ENCODE data around the gene ANKH.

The ANKH gene

DNA sequence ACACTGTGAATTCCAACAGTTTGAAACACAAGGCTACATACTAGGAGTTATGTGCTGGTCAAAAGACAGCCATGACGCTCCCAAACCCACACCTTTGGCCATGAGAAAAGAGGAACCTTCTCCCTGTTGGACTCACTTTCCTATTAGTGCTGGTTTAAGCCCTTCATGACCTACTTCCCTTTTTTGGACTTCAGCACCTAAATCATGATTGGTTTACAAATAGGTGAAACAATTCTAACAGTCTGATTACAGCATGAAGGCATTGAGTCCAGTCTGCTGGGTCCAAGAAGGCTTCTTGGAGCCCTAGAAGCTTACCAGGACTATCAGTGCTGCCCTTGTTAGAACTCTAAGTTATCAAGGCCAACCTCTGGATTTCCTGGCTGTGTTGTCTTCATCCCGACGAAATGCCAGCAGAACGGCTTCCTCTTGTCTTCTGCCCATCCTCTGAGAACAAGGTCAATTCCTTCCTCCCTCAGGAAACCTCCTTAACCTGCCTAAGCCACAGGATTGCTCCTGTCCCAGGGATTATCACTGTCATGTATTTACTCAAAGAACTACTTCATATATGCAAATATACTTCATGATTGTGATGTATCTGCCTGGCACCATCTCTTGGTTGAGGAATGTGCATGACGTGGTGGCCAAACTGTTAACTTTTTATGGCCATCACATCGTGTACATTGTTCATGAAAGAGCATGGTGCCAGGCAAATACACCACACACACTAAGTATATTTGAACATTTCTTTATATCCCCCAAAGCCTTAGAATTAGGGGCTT is 83.6 kb downstream of the ANKH start:
- DNase-seq, result no peak

DNA sequence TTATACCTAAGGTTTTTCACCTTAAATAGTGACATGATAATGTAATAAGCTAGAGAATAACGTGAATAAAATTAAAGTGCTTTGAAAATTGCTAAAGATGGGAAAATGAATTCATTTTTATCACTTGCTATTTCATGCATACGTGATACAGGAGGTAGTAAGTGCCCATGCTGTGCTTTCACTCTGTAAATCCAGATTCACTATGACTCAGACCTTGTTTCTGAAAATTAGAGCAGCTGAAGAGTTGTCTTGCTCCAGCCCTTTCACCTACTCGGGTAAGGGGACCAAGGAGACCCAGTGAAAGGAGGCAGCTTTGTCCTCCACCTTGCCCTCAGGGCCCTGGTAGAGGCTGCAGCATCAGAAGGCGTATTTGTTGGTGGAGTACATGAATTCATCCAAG is 87.9 kb downstream of the ANKH start:
- no peak for DNase-seq

DNA sequence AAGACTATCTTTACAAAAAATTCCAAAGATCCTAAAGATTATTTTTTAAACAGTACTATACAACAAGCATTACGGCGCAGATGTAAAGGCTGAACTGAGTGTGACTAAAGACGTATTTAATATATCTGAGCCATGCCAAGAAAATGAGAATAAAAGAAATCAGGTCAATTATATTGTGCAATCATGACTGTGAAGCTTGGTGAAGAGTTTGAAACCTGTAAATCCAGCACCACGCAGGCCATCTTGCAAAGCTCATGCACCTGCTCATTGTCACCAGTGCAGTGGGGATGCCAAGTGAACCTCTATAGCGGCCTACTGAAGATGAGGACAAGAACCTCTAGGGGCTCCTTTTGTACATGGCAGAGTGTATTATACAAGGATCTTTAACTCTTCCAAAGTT is 89.0 kb downstream of the ANKH start:
- no peak for DNase-seq

DNA sequence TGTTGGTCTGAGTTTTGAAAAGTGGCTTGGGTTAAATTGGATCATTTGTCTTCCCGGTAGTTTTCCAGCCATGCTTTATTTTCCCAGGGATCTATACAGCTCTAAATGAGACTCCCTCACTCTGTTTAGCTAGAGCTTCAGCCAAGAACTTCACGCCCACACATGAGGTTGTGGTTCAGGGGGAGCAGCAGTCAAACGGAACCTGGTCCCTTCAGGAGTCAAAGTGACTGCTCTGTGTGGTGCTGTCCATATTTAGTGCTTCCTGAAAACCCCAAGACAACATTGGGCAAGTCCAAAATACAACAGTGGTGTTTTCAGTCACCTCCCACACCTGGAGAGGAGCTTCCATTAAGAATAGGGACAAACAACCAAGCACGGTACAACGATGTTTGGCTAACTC is 90.5 kb downstream of the ANKH start:
- no peak for DNase-seq

DNA sequence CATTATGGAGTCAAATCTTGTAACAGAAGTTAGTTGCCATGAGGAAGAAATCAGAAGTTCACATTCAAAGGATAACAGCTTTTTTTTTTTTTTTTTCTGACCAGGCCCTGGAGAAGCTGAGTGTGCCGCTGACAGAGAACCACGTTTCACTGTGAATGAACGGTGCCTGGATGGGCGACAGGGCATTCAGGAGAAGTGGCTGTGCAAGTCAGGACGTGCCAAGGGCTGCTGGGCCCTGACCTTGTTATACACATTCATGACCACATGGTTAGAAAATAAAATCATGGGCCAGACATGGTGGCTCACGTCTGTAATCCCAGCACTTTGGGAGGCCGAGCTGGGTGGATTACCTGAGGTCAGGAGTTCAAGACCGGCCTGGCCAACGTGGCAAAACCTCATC is 91.6 kb downstream of the ANKH start:
- no peak for DNase-seq

DNA sequence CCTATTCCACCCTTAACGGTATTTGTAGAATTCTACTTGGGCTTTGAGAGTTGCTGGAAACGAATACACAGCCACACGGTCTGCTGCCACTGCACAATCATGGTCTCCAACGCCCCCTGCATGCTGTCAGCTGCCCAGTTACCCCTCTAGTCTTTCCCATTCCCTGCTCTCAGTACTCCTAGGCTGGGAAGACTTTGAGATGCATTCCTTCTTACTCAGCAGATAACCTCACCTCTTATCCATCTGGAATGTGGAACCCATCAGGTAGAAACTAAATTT is 92.8 kb downstream of the ANKH start:
- no peak for DNase-seq

DNA sequence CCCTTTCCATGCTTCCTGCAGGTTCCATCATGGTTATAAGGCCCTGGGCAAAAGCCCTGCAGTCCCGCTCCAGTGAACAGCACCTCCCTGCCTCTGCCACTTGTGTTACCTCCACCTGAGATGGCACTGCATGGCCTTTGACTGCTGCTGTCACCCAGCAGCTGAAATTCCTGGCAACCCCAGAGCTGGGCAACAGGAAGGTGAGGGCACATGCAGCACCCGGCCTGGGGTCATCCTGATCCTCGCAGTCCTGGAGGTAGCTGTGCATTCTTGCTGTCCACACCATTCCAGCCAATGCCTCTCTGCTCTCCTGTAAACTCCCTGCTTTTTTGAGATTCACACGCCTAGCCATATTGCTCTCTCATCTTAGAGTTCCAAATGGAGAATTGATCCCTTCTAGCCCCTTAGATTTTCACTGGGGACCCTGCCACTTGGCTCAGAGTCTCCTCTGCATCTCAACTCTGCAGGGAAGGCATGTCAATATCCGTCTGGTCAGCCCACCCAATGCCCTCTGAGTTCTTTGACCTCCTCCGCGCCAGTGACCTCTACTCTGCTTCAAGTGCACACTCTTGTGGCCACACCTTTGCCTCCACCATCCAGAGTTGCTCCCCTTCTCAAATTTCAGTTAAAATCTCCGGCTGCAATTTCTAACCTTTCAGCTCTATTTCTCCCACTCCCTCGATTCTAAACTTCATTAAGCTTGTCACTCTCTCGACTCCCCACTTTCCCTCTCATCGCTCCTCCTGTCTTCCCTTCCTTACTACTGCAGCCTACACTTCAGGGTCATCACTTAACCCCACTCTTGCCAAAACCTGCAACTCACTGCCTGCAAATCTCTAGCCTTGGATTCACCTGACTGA is 93.4 kb downstream of the ANKH start:
- DNase-seq, result no peak

DNA sequence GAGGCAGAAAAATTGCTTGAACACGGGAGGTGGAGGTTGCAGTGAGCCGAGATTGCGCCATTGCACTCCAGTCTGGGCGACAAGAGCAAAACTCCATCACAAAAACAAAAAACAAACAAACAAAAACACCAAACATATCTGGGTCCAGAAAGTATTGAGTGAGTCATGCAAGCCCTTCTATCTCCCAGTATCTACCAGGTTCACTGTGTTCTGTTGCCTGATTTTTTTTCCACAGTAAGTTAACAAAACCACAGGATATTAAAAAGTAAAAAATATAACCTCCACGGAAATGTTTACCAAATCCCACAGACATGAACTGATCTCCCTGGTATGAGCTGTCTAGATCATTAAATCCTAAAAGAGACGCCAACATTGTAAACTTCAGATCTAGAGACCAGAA is 94.4 kb downstream of the ANKH start:
- DNase-seq, result no peak

DNA sequence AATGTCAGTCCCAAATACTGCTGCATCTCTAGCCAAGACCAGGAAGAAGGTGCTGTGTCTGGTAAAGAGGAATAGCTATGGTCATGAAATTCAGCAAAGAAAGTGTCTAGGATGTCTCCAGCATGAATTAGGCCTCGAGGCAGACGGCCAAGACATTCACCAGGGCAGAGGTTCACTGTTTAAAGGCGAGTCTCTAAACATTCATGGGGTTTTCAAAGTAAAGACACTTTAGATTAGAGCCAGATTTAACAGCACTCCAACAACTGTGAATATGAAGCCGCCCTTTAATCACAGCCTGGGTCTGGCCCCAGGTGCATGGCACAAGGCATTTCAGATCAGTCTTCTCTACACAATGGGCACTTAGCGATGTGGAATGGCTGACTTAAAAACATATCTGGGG is 95.0 kb downstream of the ANKH start:
- no peak for DNase-seq

DNA sequence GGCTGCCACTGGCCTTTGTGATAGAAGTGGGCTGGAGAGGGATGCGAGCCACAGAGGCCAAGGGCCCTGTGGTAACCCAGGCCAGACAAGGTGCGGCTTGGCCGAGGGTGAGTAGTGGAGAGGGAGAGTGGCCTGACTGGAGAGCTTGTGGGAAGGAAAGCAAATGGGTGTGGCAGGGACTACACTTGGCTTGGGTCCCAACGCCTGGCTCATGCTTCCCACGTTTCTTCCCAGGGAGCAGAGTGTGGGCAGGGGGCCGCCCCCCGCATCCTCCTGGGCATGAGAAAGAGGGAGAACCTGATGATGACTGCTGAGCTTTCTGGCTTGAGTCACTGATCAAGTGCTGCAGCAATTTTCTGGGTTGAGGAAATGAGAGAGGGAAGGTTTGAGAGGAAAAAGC is 95.7 kb downstream of the ANKH start:
- DNase-seq, result no peak

DNA sequence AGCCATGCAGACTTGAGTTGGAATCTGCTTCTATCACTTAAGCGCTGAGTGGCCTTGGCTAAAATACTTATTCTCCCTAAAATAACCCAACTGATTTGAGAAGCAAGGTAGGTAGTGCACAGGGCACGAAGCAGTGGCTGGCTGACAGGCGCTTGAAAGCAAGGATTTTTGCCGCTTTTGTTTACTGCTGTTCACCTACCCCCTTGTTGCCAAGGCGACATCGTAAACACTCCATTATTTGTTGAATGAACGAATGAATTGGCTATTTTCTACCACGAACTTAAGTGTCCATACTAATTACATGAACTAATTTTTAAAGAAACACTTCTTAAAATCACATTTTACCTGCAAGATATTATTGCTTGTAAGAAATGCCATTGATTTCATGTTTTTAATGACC is 98.0 kb downstream of the ANKH start:
- no peak for DNase-seq

DNA sequence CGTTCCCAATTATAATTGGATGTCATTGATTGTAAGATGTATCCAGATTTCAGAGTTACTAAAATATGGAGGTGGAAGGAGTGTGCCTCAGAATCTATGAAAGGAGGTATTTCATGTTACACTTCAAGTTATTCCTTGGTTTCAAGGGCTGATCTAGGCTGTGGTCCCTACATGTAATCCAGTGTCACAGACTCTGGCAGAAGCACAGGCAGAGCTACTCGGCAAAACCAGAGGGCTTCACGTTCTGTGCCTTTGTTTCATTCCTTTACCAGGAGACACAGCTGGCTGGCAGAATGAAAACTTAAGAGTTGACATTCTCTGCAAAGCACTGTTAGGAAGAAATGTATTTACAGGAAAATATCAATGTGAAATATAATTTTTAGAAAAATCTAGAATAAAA is 99.6 kb downstream of the ANKH start:
- DNase-seq, result no peak

DNA sequence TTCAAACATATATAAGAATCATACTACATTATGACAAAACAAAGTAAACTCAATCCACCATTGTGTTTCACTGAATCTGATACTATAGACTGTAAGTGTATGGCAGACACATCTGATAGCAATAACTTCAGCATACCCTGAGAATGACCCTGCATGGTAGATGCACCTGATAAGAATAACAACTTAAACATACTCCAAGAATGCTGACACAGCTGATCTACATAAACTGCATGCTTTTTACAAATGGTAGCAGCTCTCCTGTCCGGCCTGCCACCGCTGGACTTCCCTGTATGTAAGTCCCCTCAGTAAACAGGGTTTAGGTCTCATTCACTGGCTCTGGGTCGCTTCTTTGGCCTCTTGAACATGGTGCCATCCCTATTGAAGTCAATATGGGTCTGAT is 100.4 kb downstream of the ANKH start:
- DNase-seq, result no peak

DNA sequence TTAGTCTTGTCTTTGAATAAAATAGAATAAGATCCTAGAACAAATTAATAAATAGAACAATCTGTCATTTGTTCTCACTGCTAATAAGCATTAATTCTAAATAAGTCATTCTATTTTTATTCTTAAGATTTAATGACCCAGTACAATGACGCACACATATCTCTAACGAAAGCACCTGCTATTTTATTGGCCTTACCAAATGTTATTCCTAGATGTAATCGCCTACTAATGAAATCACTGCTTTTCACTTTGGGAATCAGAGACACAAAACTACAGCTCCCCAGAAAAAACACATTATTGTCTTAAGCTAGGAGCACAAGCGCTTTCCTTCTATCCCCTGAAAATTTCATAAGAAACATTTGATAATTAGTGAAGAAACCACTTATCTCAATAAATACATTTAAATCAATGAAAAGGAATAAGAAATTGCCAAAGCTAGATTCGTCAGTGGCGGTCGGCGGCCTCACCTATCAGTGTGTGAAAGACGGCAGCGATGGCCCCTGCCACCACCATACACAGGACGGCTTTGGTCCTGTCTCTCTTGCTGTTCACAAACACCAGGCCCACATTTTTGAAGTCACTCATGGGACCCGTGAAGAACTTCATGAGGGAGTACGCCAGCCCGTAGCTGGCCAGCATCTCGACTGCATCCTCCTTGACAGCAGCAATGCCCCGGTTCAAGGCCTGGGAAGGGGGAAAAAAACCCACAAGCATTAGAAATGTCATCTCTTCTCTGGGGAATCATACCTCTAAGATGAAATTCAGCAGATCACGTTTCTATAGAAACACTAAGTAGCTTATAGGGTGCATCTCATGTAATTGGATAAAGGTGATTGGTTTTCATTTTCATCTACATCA is 102.8 kb downstream of the ANKH start:
- DNase-seq, result no peak

DNA sequence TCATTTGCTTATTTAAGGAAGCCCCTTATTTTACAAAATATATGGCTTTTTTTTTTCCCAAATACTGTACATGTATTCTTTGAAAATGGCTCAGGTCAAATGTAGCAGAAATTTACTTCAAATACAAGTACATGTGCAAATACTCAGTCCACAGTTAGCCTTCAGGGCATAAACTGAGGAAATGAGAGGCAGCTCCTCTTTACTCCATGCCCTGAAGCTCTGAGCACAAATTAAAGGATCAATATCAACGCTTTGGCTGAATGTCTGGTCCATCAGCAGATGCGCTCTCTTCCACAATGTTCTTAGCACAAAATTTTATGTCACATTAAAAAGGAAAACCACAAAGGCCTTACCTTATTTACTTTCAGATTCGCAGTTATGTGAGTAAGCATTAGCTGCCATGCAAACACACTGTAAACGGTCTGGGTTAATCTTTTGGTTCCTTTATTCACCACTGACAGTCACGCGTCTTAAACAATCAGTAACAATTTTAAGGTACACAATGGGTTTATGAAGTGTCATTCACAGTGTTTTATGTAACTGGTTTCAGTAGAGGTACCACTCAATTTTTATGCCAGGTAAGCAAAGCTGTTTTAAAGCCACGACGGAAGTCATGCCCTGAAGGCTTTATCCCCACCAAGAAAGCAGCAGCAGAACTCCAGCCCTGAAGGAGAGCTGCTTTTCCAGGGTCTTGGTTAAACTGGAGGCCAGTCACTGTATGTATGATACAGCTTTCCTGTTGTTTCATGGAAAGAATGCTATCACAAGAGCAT is 103.7 kb downstream of the ANKH start:
- no peak for DNase-seq

DNA sequence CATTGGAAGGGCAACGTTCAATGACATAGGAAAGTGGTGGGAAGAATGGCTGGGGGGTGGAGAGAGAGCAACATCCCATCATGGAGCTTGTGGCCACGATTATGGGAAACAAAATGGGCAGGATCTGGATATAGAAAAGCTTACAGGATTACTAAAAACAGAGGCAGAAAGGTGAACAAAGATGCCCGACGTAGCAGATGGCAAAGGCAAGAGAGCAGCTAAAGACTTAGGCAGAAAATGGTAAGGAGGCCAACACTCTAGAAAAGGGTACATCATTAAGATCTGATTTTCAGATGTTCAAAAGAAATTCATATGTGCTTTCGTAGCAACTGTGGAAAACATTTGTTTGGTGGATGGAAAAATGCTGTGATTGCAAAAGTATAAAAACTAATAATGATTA is 104.5 kb downstream of the ANKH start:
- DNase-seq, result no peak

DNA sequence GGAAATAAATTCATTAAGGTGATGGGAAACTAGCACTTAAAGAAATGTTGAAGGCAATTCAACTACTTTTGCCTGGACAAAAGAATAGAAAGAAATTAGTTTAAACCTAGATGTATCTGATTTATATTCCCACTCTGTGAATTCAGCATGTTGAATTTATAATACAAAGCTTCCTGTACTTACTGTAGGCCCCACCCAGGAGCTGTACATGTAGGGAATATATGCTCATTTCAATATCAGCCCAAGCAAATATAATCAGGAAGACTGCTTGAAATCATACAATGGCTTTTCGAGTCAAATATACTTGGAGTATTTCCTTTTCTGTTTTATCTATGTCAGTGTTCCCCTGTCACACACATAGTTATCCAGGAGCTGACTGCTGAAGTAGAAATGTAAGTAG is 105.0 kb downstream of the ANKH start:
- no peak for DNase-seq

DNA sequence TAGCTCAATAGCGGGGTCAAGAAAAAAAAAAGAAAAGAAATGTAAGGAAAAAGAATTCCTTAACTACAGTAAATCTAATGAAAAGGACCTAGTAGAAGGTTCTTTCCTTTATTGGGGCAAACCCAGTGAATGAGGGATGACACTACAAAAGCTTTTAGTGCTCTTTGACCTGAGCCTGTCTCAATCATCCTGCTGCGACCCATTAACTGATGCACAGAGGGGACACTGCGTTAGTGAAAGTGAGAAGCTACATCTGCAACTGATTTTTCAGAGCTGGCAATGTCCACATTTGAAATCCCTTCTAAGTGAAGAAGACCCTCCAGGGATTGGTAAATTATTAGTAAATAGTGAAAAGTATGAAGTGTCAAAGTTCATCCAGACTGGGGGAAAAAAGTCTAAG is 106.0 kb downstream of the ANKH start:
- DNase-seq, result no peak

DNA sequence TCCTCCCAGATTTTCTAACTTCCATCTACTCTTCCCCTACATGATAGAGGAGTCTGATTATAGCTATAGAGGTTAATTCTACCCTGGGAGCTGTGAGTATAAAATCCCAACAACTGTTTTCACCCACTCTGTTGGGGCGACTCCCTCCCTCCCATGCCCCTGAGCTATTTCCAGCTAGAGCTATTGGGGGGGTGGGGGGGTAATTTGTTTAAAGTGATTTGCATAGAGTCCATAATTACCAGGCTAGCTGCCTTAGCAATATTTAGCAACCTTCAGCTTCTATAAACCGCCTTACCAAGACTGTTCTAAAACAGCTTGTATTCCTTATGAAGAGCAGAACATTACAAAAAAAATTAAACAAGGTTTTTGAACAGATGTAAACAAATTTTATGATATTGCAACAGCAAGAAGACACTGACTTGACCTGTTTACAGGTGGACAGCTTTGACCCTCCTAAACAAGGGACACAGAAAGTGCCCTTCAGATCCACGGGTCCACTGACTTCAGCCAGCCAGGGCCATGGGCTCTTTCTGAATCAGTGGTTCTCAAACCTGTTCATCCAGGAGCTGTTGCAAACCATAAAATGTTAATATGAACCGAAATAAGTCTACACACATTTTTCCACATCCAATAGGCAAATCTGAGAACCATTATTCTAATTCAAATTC is 108.9 kb downstream of the ANKH start:
- no peak for DNase-seq

DNA sequence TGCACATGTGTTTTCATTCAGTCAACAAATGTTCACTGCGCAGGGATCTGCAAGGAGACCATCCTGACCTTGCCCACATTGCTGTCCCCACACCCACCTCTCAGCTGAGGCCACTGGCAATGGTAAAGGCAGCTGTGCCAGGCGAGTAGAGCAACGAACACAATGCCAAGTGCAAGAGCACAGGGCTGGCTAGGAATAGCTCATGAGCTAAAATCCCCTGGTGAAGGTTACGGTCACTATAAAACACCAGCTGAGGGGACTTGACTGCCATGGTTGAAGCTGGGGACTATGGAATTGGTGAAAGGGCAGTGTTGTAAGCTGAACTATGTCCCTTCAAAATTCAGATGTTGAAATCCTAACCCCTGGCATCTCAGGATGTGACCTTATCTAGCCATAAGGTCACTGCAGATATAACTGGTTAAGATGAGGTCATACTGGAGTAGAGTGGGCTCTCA is 111.0 kb downstream of the ANKH start:
- DNase-seq, result no peak

DNA sequence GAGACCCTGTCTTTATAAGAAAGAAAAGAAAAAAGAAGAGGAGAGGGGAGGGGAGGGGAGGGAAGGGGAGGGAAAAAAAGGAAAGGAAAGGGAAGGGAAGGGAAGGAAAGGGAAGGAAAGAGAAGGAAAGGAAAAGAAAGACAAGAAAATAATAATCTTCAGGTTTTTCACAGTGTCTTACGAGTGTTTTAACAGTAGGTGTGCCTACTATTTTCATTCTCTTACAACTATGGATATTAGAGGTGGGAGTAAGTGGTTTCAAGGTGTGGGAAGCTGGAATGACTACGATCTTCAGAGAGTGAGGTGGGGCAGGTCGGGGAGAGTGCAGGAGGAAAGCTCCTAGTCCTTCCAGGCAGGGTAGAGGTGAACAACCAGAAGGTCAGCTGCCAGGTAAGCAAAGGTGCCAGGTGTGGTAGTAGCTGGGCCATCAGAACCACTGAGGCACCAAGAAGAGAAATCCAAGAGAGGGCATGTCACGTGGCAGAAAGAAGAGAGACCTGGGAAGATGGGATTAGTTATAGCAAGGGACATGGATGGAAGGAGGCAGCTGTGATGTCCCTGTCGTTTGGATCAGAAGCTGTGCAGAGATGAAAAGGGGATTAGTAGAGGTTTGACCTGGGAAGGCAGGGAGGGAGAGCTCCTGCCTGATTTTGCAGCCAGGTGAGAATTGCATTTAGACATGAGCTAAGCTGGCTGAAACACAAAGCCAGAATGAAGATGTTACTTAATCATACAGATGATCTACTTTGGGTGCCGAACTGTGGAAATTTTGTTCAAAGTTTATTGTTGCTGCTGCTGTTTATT is 111.6 kb downstream of the ANKH start:
- DNase-seq, result no peak
